Activated naive CD4-positive, alpha-beta T cell treated with anti-CD3 and anti-CD28 coated beads, Interleukin-2, amount 10 ng/mL, durations not matched to agents 5 hours and 36 hours (primary cell): ENCODE measurements around the gene SLC35G4. TPM values are rescaled to one million over a fixed set of nuclear protein-coding genes. Genes with fewer than 3 reads are reported as not detected.

ENCODE experiments used
- microRNA-seq: library from miRNA; unstranded; fragments of <30 nt; microRNA quantifications from one replicate; pipeline ENCODE4 v1.2.0, GENCODE V29; 2022; ENCODE audit warnings: borderline microRNAs expressed, borderline replicate concordance
- total RNA-seq, 2 experiments: library from RNA; stranded (reverse); gene quantifications; one replicate each; pipeline ENCODE4 v1.2.3, GENCODE V29; 2021

Gene SLC35G4
- not detected for total RNA-seq

GRCh38 chr18:11609488-11609887 lies at the start of gene SLC35G4:
TSS of gene SLC35G4 (plus strand) at chr18:11609596. CDS start at chr18:11609596, 0 bp downstream.

Small RNAs within 50 kb of the gene (microRNA-seq; reads per million reads assigned to microRNA genes)
- gene MIR7153, result not detected

Other genes starting within 250 kb of the SLC35G4 start
- under 1 TPM in 1 of 2 experiments, not detected in 1; 0.24 TPM for gene GNAL, start 79.7 kb downstream of the SLC35G4 start, total RNA-seq
- gene CHMP1B, start 241.8 kb downstream of the SLC35G4 start, total RNA-seq, result 10 to 100 TPM; 30.0 to 30.4 TPM